Measurements from ENCODE around the gene SAMD1. TPM values are rescaled to one million over a fixed set of nuclear protein-coding genes. Genes with fewer than 3 reads are reported as not detected.

SAMD1 gene
- total RNA-seq, 1 donor from 2014 or later = 67.2 TPM

DNA sequence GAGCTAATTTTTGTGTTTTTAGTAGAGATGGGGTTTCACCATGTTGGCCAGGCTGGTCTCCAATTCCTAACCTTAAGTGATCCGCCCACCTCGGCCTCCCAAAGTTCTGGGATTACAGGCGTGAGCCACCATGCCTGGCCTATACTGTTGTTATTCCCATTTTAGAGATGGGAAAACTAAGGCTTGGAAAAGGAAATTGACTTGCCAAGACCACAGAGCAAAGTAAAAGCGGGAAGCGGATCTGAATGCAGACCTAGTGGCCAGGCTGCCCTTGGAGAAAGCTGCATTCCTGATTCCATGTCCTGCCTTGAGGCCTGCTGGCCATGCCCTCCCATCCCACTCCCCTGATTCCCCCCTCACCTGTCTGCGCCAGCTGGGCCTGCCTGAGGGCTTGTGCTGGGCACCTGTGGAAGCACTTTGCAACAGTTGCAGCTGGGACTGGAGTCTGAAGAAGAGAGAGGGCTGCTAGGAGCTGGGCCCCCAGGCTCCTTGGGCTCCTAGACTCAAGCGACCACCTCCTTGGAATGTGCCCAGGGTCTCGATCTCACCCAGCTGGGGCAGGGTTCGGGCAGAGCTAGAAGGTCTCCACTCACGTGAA lies 34.4 kb downstream of the SAMD1 start:
- Mint-ChIP-seq H3K9me3 (no peaks in the 10 kb centered on the region), H3K4me3 (no peak overlapping the region), H3K27me3 (ENCODE audit: low read depth) (peaks cover 41% of the 10 kb centered on the region), H3K4me1 (peaks cover 6% of the 10 kb centered on the region), H3K36me3 (ENCODE audit: low read depth) (no peaks in the 10 kb centered on the region), H3K27ac (ENCODE audit: unreplicated experiment) (no peak overlapping the region)
- no peak for TF ChIP-seq CTCF (conservative IDR thresholded peaks at IDR 0.05)
- DNase-seq (ENCODE audit: low read depth, low spot score) = no peak

- Mint-ChIP-seq H3K4me1 (peaks cover 6% of the 10 kb centered on the region), H3K4me3 (no peak overlapping the region), H3K9me3 (no peaks in the 10 kb centered on the region), H3K27me3 (ENCODE audit: low read depth) (peaks cover 38% of the 10 kb centered on the region), H3K36me3 (ENCODE audit: low read depth) (no peaks in the 10 kb centered on the region), H3K27ac (ENCODE audit: unreplicated experiment) (no peak overlapping the region)
- DNase-seq (ENCODE audit: low read depth, low spot score) = no peak
- no peak for TF ChIP-seq CTCF (conservative IDR thresholded peaks at IDR 0.05)
These were observed 35.2 kb downstream of the SAMD1 start for GRCh38 chr19:14055396-14055795.

DNA sequence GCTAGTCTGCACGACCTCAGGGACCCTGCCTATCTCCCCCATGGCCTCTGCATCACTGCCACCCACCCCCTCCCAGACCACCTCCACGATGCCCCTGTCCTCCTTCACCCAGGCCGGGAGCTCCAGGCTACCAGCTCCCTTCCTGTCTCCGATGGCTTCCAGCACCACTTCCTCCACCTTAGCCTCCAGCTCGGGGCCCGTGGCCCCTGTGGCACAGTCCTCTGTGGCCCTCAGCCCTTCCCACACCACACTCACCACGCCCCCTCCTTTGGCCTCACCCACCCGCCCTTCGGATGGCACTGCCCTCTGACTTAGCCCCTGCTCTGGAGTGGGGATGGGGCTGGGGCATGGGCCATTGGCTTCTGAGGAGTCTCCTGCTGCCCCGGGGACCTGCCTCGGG lies 35.8 kb downstream of the SAMD1 start:
- peaks cover 1% of the 10 kb centered on the region for H3K4me1 Mint-ChIP-seq
- TF ChIP-seq CTCF (conservative IDR thresholded peaks at IDR 0.05) = no peak
- no peak overlapping the region for H3K4me3 Mint-ChIP-seq
- peaks cover 31% of the 10 kb centered on the region for H3K27me3 Mint-ChIP-seq (ENCODE audit: low read depth)
- H3K36me3 Mint-ChIP-seq (ENCODE audit: low read depth) = no peaks in the 10 kb centered on the region
- H3K9me3 Mint-ChIP-seq = no peaks in the 10 kb centered on the region
- H3K27ac Mint-ChIP-seq (ENCODE audit: unreplicated experiment) = no peak overlapping the region
- no peak for DNase-seq (ENCODE audit: low read depth, low spot score)

DNA sequence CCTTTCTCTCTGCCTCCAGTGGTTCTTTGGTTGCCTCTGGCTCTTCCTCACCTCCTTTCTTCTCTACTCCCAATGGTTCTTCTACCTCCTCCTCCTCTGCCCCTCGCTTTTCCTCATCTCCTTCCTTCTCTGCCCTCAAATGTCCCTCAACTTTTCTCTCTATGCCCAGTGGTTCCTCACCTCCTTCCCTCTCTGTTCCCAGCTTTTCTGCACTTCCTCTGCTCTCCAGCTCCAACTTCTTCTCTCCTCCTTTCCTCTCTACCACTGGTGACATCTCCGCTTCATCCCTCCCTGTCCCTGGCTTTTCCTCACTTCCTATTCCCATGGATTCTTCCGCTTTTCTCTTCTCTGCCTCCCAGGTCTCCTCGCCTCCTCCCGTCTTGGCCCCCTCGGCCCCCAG lies 36.5 kb downstream of the SAMD1 start:
- Mint-ChIP-seq H3K4me1 (no peaks in the 10 kb centered on the region), H3K27me3 (ENCODE audit: low read depth) (peaks cover 25% of the 10 kb centered on the region), H3K9me3 (no peaks in the 10 kb centered on the region), H3K27ac (ENCODE audit: unreplicated experiment) (no peak overlapping the region), H3K4me3 (no peak overlapping the region), H3K36me3 (ENCODE audit: low read depth) (no peaks in the 10 kb centered on the region)
- DNase-seq (ENCODE audit: low read depth, low spot score) = no peak
- no peak for TF ChIP-seq CTCF (conservative IDR thresholded peaks at IDR 0.05)

- Mint-ChIP-seq H3K27me3 (ENCODE audit: low read depth) (peaks cover 19% of the 10 kb centered on the region), H3K27ac (ENCODE audit: unreplicated experiment) (no peak overlapping the region), H3K4me3 (no peak overlapping the region), H3K9me3 (no peaks in the 10 kb centered on the region), H3K36me3 (ENCODE audit: low read depth) (no peaks in the 10 kb centered on the region), H3K4me1 (no peaks in the 10 kb centered on the region)
- DNase-seq (ENCODE audit: low read depth, low spot score) = no peak
- no peak for TF ChIP-seq CTCF (conservative IDR thresholded peaks at IDR 0.05)
These were observed 37.1 kb downstream of the SAMD1 start for GRCh38 chr19:14053500-14053899.

Measured in neural crest cell (in vitro differentiated cells).